GM19035 (cell line): ENCODE data around the gene TTC39B.
A peak's percentile ranks its signal among the peaks of the same experiment; 100 is the strongest.

Source experiments
- ATAC-seq: cut with Tn5 transposase; IDR thresholded peaks from one replicate; pipeline ENCODE4 v1.9.1; 2021; ENCODE audit not compliant: unreplicated experiment

The TTC39B gene

GRCh38 chr9:15305470-15305869, 1.5 kb downstream of the TTC39B start:
- no peak for ATAC-seq

GRCh38 chr9:15304632-15305031, 2.4 kb downstream of the TTC39B start:
- no peak for ATAC-seq

DNA sequence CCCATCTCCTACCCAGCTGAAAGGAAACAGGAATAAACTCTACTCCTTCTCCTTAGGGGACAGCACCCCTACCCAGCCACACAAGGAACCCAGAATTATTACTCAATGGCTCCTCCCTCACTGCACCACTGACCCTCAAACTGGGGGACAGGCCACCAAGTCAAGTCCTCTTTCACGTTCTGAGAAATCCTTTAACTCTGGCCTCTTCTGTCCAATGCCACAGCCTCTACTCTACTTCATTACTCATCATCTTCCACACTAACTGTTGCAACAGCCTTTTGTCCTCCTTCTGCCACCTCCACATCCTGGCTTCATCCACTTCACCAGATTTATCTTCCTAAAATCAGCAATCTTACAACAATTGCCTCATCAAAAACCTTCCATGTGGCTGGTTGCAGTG, 6.8 kb downstream of the TTC39B start:
- ATAC-seq, result no peak

- peak; percentile 65 for ATAC-seq
Observed at GRCh38 chr9:15299374-15299939, 7.6 kb downstream of the TTC39B start.

GRCh38 chr9:15298362-15298761, 8.7 kb downstream of the TTC39B start:
- ATAC-seq, result no peak

- no peak for ATAC-seq
Observed at GRCh38 chr9:15295761-15296405, 11.1 kb downstream of the TTC39B start.

DNA sequence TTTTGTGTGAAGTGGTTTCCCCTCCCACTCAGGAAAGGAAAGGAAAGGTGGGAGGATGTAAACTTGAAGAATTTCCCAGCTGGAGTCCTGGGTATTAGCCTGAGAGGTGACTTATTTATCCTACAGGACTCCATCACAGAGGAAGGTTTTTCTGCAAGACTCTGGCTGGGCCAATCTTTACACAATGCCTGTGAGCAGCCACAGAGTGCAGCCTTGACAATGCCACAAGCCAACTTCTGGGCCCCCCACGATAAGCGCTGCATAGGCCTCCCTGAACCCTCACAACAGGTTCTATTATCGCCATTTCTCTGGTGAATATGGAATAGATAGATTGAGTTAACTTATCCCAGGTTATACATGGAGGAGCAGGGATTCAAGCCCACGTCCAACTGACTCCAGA, 12.4 kb downstream of the TTC39B start:
- ATAC-seq, result no peak

- ATAC-seq, result no peak
Observed at GRCh38 chr9:15293804-15294316, 13.2 kb downstream of the TTC39B start.

- no peak for ATAC-seq
Observed at GRCh38 chr9:15293084-15293483, 13.9 kb downstream of the TTC39B start.

DNA sequence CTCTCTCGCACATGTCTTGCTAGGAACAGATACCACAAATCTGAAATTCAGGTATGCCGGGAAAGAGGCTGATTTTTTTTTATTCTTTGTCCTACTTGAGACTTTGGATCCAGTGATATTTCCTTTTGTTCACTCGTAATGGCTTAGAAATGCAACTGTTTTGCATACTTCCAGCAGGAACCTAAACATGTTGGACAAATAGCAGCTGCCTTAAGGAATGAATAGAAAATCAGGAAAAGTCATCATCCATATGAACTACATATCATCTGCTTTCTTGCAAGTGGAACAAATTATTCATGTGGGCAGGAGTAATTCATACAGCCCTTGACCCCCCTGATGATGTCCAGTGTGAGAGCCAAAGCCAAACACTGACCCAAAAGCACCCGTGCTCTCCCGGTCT, 17.4 kb downstream of the TTC39B start:
- ATAC-seq, result no peak

DNA sequence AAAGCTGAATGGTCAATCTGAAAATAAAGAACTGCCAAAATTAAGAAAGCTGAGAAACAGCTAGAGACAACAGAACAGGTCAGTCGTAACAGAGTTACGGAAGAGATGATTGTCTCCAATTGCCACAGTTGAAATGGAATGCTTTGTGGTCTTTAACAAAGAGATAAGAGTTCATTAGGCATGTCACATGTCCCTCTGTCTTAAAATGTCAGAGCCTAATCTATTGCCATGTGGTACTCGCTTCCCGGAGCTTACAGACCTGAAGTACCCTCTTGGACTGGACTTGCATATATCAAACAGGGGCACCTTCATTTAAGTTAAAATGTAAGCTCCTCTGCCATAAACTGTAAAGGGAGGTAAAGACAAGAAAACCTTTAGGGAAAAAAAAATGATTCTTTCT, 19.7 kb downstream of the TTC39B start:
- ATAC-seq, result no peak

DNA sequence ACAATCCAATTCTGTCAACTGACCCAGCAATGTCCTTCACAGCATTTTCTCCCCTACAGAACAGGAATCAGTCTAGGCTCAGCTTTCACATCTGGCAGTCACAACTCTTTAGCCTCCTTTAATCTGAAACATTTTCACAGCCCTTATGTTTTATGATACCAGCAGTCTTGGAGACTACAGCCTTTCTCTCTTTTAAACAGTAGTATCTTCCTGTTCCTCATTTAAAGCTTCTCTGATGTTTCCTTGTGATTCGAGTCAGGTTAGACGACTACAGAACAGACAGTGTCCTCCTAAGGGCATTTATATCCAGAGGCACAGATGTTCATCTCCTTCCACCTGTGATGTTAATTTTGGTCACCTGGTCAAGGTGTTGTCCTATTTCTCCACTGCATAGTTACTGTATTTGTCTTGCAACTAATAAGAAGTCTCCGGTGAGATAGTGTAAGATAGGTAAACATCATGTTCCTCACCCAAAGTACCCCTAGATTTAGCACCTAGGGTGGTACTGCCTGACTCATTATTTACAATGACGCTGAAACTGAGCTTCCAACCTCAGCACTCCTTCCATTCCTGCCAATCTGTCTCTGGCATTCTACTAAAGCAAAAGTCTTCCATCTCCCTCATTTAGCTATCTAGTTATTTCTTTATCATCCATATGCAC, 20.7 kb downstream of the TTC39B start:
- no peak for ATAC-seq

- no peak for ATAC-seq
Observed at GRCh38 chr9:15282567-15283285, 24.3 kb downstream of the TTC39B start.

GRCh38 chr9:15280647-15281046, 26.4 kb downstream of the TTC39B start:
- no peak for ATAC-seq

- ATAC-seq, result no peak
Observed at GRCh38 chr9:15278839-15279238, 28.2 kb downstream of the TTC39B start.

- ATAC-seq, result no peak
Observed at GRCh38 chr9:15278091-15278687, 28.8 kb downstream of the TTC39B start.

DNA sequence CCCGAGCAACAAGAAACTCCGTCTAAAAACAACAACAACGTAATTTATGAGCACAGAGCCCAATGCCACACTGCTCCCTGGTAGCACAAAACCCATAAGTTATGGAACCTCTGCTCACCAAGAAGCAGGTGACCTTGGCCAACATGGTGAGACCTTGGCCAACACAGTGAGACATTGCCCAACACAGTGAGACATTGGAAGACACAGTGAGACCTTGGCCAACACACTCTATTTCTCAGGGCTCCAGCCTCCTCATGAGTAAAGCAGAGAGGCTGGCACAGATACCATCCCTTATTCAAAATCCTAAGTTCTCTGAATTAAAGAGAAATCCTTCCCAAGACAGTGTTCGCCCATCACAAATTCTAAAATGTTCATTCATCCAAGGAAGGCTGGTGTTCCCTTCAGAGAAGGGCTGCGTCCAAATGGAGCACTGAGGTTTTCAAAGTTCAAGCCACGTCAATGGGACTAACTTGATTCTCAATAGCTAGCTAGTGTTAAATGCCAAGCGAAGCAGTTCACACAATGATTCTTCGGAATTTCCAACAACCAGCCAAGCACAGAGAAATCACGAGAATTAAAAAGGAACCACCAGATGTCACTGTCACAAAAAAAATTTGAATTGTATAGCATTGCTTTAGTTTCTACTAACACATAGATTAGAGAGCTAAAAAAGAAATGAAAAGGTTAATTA, 29.5 kb downstream of the TTC39B start:
- no peak for ATAC-seq

- ATAC-seq, result no peak
Observed at GRCh38 chr9:15276328-15276938, 30.6 kb downstream of the TTC39B start.

- ATAC-seq, result no peak
Observed at GRCh38 chr9:15274425-15274824, 32.6 kb downstream of the TTC39B start.

- ATAC-seq, result no peak
Observed at GRCh38 chr9:15272377-15272928, 34.6 kb downstream of the TTC39B start.
